ENCODE measurements around the gene ZYG11B. TPM values are rescaled to one million over a fixed set of nuclear protein-coding genes. Genes with fewer than 3 reads are reported as not detected.
A peak's percentile ranks its signal among the peaks of the same experiment; 100 is the strongest.

The ZYG11B gene
- total RNA-seq, 4 donors from 2014 or later = 42.1 to 72.2 (median 52.2) TPM

DNA sequence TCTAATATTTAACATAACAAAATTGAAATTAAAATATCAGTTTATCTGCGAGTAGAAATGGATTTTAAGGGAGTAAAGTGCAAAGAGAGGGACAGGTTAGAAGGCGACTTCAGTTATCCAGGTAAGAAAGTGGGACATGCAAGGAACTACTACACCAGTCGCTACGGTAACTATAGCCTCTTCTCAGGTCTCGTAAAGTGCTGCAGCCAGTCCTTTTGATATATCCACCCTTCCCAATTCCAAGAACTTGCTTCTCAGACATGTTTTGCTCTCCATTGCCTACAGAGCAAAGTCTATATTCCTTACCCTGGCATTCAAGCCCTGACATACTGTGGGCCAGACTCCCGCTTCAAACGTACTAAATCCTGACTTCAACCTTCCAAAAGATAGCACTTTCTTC, 30.6 kb upstream of the ZYG11B start:
- intact Hi-C loops (cut with DNase I) = loop anchor here (10.0 kb wide), 1 partner anchor 91 kb away; the partner anchor contains the start of gene GPX7
- no peaks in the 10 kb centered on the region for H3K27me3 ChIP-seq
- no peak for DNase-seq (ENCODE audit: extremely low spot score)
- H3K36me3 ChIP-seq = peaks cover 18 to 25% (median 21%) of the 10 kb centered on the region in 4 donors
- no peak overlapping the region for H3K4me3 ChIP-seq
- H3K4me1 ChIP-seq = peaks cover 5 to 22% (median 21%) of the 10 kb centered on the region in 4 donors
- H3K9me3 ChIP-seq = no peaks in the 10 kb centered on the region
- no peak overlapping the region for H3K27ac ChIP-seq (replicated peaks in 1 of 4)
- WGBS = 95% methylated on average over 7 of the region's 7 CpGs
- no peak for TF ChIP-seq POLR2A (IDR thresholded peaks at IDR 0.05; ENCODE audit: low read depth)
- no peak for TF ChIP-seq POLR2AphosphoS5 (IDR thresholded peaks at IDR 0.05)
- no peak for TF ChIP-seq EP300 (IDR thresholded peaks at IDR 0.05)
- TF ChIP-seq, protein P1, sequence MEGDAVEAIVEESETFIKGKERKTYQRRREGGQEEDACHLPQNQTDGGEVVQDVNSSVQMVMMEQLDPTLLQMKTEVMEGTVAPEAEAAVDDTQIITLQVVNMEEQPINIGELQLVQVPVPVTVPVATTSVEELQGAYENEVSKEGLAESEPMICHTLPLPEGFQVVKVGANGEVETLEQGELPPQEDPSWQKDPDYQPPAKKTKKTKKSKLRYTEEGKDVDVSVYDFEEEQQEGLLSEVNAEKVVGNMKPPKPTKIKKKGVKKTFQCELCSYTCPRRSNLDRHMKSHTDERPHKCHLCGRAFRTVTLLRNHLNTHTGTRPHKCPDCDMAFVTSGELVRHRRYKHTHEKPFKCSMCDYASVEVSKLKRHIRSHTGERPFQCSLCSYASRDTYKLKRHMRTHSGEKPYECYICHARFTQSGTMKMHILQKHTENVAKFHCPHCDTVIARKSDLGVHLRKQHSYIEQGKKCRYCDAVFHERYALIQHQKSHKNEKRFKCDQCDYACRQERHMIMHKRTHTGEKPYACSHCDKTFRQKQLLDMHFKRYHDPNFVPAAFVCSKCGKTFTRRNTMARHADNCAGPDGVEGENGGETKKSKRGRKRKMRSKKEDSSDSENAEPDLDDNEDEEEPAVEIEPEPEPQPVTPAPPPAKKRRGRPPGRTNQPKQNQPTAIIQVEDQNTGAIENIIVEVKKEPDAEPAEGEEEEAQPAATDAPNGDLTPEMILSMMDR (IDR thresholded peaks at IDR 0.05) = no peak

DNA sequence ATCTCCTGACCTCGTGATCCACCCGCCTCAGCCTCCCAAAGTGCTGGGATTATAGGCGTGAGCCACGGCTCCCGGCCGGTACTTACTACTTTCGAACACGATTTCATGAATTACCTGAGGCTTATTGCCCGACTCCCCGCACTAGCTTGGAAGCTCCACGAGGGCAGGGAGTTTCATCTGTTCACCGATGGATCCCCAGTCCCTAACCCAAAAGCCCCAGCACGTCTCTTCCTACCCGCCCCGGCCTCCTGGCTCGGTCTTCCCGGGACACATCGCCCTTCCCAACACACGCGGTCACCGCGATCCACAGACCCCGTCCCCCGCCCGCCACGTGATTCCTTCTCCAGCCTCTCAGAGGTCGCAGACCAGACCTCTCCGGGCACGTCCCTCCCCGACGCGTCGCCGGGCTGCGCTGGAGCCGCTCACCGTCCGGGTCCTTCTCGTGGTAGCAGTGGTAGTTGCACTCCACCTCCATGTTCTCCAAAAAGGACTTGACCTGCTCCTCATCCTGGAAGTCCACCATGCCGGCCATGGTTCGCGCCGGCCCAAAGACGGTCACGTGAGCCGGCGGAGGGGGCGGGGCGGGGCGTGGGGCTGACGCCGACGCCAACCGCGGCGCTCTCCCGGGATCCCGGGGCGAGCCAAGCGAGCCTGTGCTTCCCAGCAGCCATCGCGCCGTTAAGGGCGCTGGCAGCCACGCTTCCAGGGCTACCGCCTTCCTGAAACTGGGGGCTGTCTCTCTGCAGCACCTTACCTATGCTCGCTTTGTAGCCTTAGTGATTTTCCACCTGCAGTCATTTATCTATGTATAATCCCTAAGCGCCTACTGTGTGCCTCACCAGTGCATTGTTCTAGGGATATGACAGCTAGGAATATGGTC, 28.2 kb upstream of the ZYG11B start, which contains the start of gene COA7:
TSS of gene COA7 (minus strand) at position 553 of the 880 bp plus-strand sequence. CDS start at position 532, 21 bp downstream.
- Histone ChIP-seq H3K9me3 (no peaks in the 10 kb centered on the region), H3K27ac (replicated peaks in 1 of 4) (peak within 1 kb of the TSS; percentile 82 to 90 (median 88)), H3K27me3 (no peaks in the 10 kb centered on the region), H3K36me3 (peaks cover 0 to 2% (median 0%) of the 10 kb centered on the region in 4 donors), H3K4me1 (peaks cover 10 to 31% (median 27%) of the 10 kb centered on the region in 4 donors), H3K4me3 (peak within 1 kb of the TSS; percentile 67 to 92 (median 75))
- TF ChIP-seq POLR2A (IDR thresholded peaks at IDR 0.05; ENCODE audit: low read depth) (peak; percentile 6), EP300 (IDR thresholded peaks at IDR 0.05) (no peak), POLR2AphosphoS5 (IDR thresholded peaks at IDR 0.05) (peak; percentile 82 to 89)
- TF ChIP-seq, protein P1 (IDR thresholded peaks at IDR 0.05) = peak in 1 of 3 experiments; percentile 12
- WGBS = 3% methylated on average over 53 of the region's 68 CpGs
- intact Hi-C loops (cut with DNase I) = loop anchor here (10.0 kb wide), 1 partner anchor 93 kb away; the partner anchor contains the start of gene GPX7
- DNase-seq (ENCODE audit: extremely low spot score) = peak; percentile 95

DNA sequence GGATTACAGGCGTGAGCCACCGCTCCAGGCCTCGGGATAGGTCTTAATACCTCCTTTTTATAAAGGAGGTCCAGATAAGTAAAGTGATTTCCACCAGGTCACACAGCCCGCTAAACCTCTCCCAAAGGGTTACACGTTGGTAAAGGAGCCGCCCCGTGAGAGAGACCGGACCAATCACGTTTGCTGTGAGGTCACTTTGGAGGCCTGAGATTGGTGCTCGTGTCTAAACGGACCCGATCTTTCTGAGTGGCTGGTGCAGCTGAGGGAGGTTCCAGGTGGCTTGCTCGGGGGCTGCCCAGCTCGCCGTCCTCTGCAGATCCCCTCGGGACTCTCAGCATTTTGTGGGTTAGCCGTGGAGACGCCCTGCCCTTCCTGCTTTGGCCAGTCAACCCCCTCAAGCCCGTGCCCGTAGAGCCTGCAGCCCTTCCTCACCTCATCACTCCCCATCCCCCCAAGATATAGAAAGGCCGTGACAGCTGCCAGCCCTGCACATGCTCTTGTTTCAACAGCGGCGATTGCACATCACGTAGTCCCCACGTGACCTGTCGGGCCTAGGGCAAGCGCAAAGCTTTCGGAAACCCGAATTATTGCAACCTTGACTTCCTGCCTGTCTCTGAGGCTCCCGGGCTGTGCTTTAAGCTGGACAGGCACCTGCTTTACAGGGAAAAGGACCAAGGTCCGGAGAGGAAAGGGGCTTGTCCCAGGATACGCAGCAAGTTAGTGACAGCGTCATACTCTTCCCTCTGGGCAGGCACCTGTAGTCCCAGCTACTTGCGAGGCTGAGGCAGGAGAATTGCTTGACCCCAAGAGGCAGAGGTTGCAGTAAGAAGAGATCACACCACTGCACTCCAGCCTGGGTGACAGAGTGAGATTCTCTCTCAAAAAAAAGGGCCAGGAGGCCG, 23.1 kb upstream of the ZYG11B start:
- WGBS = 5% methylated on average over 31 of the region's 35 CpGs
- Histone ChIP-seq H3K36me3 (no peaks in the 10 kb centered on the region), H3K4me1 (peaks cover 16 to 29% (median 25%) of the 10 kb centered on the region in 4 donors), H3K27ac (replicated peaks in 1 of 4) (peak overlapping the region; percentile 78 to 85 (median 80)), H3K9me3 (no peaks in the 10 kb centered on the region), H3K27me3 (no peaks in the 10 kb centered on the region), H3K4me3 (peak overlapping the region; percentile 53 to 72 (median 59))
- TF ChIP-seq, protein P1 (IDR thresholded peaks at IDR 0.05) = no peak
- peak; percentile 74 to 77 for TF ChIP-seq POLR2AphosphoS5 (IDR thresholded peaks at IDR 0.05)
- peak; percentile 97 for DNase-seq (ENCODE audit: extremely low spot score)
- intact Hi-C loops (cut with DNase I) = loop anchor here (5.0 kb wide), 1 partner anchor 44 kb away; no protein-coding TSS in a partner anchor

DNA sequence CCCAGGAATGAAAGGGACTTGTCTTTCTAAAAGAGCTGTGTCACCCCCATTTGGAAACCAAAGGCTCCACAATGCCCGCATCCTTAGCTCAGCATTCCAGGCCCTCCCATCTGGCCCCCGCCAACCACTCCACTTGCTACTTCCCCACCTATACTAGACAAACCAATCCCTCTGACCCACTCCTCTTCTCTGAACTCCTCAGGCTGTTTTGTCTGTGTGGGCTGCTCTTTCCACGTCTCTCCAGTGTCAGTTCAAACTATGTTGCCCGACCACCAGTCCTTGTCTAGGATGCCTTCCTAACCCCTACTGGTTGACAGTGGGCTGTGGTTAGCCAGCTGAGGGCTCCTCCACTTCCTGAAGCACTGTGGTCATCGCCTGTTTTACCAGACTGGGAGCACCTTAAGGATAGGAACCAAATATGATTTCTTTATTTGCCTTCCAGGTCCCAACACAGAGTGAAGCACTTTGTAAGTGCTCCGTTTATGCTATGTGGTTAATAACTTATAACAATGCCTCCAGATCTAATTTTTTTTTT, 20.1 kb upstream of the ZYG11B start:
- TF ChIP-seq POLR2A (IDR thresholded peaks at IDR 0.05; ENCODE audit: low read depth) (no peak), EP300 (IDR thresholded peaks at IDR 0.05) (no peak), POLR2AphosphoS5 (IDR thresholded peaks at IDR 0.05) (no peak)
- TF ChIP-seq, protein P1 (IDR thresholded peaks at IDR 0.05) = no peak
- Histone ChIP-seq H3K27me3 (no peaks in the 10 kb centered on the region), H3K4me3 (no peak overlapping the region), H3K9me3 (no peaks in the 10 kb centered on the region), H3K27ac (replicated peaks in 1 of 4) (no peak overlapping the region), H3K4me1 (peaks cover 12 to 32% (median 20%) of the 10 kb centered on the region in 4 donors), H3K36me3 (no peaks in the 10 kb centered on the region)
- no peak for DNase-seq (ENCODE audit: extremely low spot score)
- intact Hi-C loops (cut with DNase I) = no loop called here
- WGBS = 78% methylated on average over 5 of the region's 6 CpGs

All from esophagus muscularis mucosa (tissue), 4 donors.